Stimulated activated CD4-positive, alpha-beta T cell treated with anti-CD3 and anti-CD28 coated beads, Interleukin-12 subunit alpha, Interleukin-12 subunit beta, amount 100 ng/mL, for 48 hours (primary cell): ENCODE measurements around the gene CDC34.

Experiments used
- DNase-seq, 3 donors: peaks; one replicate each; pipeline ENCODE4 v3.0.0-alpha.2; 2020; ENCODE audit warnings: low read depth in 2 of 3, low spot score in 1 of 3

Gene CDC34

DNA sequence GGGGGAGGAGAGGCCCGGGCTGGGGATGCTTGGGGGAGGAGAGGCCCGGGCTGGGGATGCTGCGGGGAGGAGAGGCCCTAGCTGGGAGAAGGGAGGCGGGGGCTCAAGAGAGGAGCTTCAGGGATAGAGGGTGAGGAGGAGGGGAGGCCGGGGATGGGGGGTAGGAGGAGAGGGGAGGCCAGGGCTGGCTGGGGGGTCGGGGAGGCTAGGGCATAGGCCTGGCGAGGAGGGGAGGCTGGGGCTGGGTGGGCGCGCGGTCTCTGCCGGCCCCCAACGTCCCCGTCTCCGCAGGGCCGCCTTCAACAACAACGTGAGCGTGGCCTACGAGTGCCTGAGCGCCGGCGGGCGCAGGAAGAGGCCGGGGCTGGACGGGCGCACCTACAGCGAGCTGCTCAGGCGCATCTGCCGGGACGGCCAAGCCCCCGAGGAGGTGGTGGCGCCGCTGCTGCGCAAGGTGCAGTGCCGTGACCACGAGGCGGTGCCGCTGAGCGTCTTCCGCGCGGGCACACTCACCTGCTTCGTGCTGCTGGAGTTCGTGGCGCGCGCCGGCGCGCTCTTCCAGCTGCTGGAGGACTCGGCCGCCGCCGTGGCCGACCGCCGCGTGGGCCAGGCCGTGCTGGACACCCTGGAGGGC lies 12.8 kb upstream of the CDC34 start:
- DNase-seq = no peak

DNA sequence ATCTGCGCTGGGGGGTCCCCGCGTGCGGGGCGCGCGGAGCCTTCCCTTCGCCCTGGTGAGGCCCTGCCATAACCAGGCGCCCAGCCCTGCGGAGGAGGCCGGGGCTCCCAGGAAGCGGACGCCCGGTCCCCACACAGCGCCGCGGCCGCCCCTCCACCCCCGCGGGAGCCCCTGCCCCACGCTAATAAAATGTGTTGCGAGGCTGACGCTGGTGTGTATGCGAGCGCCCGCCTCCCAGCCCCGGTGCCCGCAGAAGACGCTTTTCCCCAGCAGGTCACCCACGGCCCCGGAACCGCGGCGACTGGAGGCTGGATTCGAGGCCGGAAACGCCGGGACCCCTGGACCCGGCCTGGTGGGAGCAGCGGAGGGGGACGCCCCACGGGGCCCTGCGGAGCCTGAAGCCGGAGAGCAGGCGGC lies 12.1 kb upstream of the CDC34 start:
- no peak for DNase-seq

DNA sequence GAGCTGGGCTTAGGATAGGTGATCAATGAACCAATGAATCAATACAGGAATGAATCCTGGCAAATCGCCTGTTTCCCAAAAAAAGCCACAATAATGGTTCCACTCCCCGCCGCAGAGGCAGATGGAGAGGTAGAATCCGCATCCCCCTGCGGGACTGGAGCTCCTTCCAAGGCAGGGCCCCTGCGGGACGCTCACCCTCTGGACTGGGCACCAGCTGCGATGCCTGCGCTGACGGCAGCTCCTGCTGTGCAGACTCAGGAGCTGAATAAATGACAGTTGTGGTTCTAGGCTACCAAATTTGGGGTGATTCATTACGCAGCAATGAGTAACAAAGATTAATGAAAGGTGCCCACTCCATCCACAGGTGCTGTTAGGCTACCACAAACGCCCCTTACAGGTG lies 8.8 kb upstream of the CDC34 start:
- no peak for DNase-seq

DNA sequence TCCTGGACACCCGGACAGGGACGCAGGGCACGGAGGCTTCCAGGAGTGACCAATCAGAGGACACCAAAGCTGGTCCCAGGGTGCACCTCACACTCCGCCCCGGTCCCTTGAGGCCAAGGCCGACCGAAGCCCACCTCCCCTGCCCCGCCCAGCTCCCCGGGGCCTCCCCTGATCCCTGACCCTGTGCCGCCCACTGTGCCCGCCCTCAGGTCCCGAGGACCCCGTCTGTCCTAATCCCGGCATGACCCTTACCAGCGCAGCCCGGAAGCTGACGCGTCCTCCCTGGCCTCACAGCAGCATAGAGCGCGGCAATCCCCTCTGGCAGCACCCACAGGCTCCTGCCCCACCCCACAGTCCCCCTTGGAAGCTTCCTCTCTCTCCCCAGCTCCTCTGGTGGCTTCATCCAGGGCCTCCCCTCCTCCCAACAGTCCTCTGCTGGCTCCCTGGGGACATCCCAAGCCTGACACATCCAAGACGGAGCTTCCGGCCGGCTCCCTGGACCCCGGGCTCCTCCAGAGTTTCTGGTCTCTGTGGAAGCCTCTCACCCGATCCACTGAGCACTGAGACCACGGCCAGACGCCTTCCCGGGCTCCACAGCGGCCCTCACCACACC lies 7.4 kb upstream of the CDC34 start:
- DNase-seq = no peak

DNA sequence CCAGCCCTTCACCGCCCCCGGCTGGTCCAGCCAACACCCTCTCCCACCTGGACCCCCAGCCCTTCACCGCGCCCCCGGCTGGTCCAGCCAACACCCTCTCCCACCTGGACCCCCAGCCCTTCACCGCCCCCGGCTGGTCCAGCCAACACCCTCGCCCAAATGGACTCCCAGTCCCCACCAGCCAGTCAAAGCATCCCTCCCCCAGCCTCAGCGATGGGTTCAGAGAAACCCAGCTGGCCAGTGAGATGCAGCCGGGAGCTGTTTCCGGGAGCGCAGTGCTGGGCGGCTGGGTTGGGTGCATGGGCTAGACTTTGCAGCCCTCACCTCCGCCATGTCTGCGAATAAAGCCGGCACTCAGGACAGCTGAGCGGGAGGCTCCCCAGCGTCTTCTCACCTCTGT lies 6.5 kb upstream of the CDC34 start:
- DNase-seq = no peak

DNA sequence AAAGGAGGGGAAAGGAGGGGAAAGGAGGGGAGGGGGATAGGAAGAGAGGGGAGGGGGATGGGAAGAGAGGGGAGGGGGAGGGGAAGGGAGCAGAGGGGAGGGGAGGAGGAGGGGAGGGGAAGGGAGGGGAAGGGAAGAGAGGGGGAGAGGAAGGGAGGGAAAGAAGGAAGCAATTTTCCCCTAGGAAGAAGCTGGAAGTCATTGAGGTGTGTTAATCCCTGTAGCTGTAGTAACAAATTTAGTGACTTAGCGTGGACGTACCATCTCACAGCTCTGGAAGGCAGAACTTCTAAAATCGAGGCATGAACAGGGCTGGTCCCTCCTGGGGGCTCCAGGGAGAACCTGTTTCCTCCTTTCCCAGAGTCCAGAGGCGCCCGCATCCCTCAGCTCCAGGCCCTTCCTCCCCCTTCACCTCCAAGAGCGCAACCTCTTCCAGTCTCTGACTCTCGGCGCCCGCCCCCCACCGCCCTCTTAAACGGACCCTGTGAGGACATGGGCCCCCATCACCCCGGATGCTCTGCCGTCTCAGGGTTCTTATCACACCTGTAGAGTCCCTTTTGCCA lies 5.6 kb upstream of the CDC34 start:
- DNase-seq = no peak

DNA sequence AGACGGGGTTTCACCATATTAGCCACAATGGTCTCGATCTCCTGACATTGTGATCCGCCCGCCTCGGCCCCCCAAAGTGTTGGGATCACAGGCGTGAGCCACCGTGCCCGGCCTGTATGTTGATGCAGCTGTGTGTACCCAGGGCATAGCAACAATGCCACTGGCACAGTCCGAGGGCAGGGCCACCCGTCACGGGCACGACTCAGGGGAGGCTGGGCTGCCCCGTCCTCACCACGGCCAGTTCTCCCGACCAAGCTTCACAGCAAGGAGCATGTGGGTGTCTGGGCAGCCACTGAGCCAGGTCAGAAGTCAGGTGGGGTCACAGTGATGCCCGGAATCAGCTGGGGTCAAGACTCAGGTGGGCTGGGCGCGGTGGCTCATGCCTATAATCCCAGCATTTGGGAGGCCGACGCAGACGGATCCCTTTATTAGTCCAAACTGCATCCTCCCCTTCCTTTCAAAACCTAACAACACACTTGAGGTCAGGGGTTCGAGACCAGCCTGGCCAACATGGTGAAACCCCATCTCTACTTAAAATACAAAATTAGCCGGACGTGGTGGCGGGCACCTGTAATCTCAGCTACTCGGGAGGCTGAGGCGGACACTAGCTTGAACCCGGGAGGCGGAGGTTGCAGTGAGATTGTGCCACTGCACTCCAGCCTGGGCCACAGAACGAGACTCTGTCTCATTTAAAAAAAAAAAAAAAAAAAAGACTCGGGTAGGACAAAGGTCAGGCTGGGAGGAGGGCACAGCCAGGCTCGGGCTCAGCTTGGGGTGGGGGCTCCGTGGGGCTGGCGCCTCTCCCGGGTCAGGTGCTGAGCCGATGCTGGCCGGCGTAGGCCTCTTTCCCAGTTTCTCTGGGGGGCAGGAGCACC lies 1.2 kb upstream of the CDC34 start:
- no peak for DNase-seq

DNA sequence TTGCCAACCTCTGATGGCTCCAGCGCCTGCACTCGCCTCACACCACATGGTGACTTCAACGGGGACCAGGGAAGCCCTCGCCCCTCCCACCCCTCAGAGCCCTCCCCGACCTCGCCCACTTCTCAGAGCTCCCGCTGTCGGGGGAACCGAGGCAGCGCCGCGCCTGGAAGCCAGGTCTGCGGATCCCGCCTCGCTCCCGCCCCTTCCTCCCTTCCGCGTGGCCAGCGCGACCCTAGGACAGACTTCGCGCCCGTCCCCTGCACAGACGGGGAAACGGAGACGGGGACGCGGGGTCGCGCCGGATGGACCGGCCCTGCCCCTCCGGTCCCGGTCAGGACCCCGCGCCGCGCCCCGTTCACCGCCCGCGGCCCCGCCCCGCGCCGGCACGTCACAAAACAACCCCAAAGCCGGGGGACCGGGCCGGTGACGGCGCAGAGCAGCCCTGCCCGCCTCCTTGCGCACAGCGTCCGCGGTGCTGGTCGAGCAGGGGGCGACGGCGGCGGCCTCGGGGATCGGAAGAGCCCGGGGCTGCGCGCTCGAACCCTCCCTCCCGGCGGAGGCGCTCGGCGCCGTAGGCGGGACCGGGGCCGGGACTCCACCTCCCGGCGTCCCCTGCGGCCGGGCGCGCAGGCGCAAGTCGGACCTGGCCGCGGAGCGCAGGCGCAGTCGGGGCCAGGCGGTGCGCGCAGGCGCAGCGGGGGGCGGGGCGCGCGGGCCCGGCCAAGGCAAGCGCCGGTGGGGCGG lies 379 bp upstream of the CDC34 start:
- peak; percentile 61 to 80 (median 76) for DNase-seq

DNA sequence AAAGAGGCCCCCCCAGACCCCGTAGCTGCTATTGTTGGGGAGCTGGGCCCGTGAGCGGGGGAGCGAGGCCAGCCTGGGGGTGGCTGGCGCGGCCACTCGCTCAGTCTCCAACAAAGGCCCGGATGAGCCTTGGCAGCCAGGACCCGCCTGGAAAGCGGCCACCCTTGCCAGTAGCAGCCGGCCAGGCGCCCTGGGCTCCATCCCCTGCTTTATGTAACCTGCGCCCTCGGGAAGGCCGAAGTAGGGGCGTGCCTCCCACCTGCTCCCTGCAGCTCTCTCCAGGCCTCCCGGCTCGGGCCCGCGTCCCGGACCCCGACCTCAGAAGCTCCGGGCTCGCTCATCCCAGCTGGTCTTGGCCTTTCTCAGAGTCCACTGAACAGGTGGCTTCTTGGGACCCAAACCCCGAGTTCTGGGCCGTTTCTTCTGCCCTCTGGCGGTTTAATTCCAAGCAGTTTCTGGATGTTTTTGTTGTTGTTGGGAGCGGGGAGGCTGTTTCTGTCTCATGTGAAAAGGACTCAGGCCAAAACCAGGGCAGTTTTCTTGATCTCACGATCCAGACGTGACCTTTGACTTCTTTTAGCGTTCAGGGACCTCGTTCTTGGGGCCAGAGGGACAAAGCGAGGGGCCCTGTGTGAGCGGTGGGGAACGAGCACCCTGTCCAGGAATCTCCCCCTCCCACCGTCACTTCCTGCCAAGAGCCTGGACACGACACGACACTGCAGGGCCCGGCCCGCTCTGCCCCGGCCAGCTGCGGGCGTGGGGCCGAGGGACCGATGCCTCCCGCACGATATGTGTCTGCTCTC lies 1.2 kb downstream of the CDC34 start:
- no peak for DNase-seq

DNA sequence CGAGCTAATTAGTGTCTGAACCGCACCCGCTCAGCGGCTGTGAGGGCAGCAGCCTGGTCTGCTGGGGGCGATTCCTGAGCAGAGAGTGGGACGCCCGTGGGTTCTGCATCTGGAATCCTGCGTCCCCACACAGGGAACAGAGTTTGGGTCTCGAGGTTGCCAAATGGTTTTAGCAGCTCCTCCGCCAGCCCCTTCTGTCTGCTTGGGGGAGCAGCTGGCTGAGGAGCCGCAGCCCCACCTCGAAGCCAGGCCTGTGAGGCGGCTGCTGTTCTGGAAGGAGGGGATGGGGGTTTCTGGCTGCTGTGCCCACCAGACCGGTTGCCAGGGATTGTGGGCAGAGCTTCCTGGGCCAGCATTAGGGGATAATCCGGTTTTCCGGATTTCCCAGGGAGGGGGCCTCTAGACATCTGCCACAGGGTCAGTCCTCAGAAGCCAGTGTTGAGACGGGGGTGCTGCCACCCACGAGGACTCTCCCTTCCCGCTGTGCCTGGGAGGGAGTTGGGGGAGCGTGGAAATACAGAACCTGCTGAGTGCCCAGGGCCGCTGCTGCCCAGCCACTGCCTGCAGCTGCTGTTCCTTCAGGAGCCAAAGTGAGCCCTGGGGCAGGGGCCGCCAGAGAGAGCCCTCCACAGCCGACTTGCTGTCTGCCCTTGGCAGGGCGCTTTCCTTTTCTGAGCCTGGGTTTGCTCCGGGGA lies 2.0 kb downstream of the CDC34 start:
- DNase-seq = no peak

DNA sequence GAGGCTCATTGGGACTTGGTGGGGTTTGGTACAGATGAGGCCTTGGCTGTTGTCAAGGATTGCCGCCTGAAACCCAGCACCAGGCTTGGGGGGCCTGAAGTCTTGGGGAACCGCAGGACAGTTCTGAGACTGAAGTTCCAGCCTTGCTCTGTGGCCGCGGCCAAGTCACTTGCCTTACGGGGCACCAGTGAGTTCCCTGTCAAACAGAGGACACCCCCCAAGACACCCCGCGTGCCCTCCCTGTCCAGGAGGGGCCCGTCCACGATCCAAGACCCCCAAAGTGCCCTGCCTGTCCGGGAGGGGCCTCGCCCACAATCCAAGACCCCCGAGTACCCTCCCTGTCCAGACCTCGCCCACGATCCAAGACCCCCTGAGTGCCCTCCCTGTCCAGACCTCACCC lies 2.5 kb downstream of the CDC34 start:
- no peak for DNase-seq

DNA sequence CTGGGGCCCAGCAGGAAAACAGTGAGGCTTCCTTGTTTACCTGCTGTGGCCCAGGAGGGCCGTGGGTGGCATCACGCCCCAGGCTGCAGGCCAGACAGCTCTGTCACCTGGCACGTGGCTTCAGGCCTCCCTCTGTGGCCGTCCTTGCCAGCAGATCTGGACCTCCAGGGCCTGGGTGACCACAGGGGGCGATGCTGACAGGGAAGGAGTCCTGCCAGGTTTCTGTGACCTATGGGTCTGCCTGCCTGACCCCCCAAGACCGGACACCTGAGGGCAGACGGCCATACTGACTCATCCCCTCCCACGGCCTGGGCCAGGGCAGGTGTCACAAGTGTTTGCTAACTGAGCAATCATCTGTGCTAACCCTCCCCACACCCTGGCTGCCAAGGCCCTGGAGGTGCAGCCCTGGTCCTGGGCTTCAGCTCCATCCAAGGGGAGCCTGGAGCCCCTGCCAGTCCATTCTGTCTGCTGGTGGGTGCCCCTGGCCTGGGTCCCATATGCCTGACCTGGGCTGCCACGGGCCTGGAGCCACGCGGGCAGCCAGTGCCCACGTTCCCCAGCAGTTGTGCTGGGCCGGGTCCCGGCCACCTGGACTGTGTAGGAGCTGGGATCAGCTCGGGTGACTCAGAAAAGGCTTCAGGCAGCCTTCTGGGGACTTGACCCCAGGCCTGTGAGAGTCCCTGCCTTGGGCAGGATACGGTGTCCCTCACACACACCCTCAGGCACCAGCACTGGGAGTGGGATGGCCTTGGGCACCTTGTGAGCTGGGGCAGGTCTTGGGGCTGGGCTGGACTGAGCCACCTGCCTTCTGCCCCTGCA lies 3.7 kb downstream of the CDC34 start:
- no peak for DNase-seq

DNA sequence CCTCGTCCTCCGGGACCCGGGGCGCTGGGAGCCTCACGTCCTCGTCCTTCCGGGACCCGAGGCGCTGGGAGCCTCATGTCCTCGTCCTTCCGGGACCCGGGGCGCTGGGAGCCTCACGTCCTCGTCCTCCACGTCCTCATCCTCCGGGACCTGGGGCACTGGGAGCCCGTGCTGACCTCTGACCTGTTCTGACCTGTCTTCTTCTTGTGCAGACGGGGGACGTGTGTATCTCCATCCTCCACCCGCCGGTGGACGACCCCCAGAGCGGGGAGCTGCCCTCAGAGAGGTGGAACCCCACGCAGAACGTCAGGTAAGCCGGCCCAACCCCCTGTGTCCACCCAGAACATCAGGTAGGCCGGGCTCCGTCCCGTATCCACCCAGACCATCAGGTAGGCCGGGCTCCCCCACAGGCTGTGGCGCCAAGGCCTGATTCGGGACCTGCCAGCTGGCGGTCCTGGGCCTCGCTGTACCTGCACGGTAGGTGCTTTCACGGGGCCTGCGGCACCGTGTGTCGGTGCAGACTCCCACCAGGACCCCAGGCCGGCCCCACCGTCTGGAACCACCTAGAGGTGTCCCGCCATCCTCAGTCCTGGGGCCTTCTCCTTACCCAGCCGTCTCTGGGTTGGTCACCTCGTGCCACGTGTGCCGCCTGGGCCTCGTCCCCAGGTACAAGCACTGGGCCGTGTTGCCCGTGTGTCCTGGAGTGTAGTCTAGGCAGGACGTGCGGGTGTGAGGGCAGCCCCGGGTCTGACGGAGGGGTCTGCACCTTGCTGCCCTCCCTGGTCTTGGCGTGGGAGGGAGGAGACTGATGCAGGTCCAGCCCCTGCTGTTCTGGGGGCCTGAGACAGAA lies 4.7 kb downstream of the CDC34 start:
- DNase-seq = no peak

DNA sequence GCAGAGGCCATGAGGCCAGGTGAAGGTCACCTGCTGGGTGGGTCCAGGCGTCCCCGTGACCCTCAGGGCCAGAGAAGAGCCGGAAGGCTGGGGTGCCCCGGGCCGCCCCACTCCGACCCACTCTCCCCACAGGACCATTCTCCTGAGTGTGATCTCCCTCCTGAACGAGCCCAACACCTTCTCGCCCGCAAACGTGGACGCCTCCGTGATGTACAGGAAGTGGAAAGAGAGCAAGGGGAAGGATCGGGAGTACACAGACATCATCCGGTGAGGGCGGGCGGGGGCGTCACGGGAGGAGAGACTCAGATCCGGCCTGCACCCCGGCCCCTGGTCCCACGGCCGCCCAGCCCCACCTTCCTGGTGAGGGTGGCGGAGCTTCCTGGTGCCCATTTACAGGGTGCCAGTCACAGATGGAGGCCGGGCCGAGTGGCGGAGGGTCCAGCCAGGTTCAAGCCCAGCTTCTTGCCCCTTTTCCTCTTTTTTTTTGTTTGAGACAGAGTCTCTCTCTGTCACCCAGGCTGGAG lies 5.4 kb downstream of the CDC34 start:
- DNase-seq = no peak

DNA sequence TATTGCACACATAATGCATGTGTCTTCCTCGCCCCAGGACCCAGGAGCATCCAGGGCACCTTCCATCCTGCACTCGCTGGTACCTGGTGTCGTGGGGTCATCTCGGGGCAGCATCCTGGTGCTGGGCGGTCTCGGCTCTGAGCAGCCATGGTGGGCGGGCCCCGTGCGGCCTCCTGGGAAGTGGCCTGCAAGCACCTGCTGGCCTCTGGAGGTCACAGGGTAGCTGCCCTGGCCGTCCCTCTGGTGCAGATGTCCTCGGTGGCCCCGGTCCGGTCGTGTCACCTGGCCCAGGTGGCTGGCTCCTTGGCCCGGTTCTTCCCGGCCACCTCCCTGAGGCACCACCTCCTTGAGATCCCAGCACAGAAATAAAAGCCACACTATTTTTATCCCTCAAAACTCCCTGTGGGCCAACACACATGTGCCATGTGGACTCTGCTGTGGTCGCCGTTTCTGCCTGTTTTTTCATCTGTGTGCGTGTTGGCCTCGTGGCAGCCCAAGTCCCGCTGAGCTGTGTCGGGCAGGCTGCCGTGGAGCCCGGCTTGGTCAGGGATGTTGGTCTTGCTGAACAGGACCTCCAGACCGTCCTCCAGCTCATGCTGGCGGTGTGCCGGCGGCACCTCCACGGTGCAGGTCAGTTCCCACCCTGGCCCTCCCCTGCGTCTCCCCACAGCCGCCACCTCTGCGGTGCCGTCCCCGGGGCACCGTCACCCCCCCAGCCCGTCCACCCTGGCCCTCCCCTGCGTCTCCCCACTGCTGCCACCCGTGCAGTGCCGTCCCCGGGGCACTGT lies 7.3 kb downstream of the CDC34 start:
- no peak for DNase-seq

DNA sequence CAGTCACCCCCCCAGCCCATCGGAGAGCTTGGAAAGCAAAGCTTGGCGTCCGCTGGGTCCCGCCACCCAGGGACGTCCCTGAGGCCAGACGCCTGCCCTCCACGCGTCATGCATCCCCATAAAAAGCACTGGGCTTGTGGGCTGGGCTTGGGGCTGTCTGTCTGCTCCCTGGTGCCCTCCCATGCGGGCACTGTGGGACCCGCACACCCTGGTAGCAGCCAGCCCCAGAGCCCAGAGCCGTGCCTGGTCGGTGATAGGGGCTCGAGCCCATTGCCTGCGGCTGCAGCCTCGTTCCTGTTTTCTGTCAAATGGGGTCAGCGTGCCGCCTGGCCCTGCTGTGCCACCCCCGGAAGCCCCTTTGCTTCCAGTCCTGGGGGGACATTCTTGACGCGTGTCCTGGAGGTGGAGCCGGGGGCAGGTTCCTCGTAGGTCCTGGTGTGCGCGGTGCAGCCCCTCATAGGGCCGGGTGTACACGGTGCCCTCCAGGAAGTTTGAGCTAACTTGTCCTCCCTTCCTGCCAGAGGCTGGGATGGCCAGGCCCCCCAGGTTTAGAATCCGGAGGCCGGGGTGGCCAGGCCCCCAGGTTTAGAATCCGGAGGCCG lies 8.0 kb downstream of the CDC34 start:
- no peak for DNase-seq
